Astrocyte (in vitro differentiated cells and primary cell): Measurements from ENCODE around the gene COG4. TPM values are rescaled to one million over a fixed set of nuclear protein-coding genes. Genes with fewer than 3 reads are reported as not detected.

Experiments used
- DNase-seq: peaks from one replicate; pipeline ENCODE4 v3.0.0-alpha.2; 2010; ENCODE audit warnings: low read depth
- FAIRE-seq: peaks from 2 replicates; lab custom pipeline; 2011; peaks lifted over from hg19 to GRCh38; lab: Jason Lieb, UNC
- H2AFZ ChIP-seq: 2 replicates; pipeline ENCODE4 v1.6.0; 2012; ENCODE audit warnings: low read depth, low read length, inconsistent platforms
- H3K27ac ChIP-seq: 2 replicates; pipeline ENCODE4 v1.5.1; 2011; ENCODE audit warnings: low read depth, low read length, inconsistent platforms
- H3K27me3 ChIP-seq: 2 replicates; pipeline ENCODE4 v1.6.0; 2011; ENCODE audit warnings: low read length, inconsistent platforms; ENCODE audit not compliant: insufficient read depth
- H3K36me3 ChIP-seq: 2 replicates; pipeline ENCODE4 v1.5.1; 2011; ENCODE audit warnings: low read length, inconsistent platforms; ENCODE audit not compliant: insufficient read depth
- H3K4me1 ChIP-seq: 2 replicates; pipeline ENCODE4 v1.5.1; 2011; ENCODE audit warnings: low read length, inconsistent platforms; ENCODE audit not compliant: insufficient read depth
- H3K4me2 ChIP-seq: 2 replicates; pipeline ENCODE4 v1.6.0; 2012; ENCODE audit warnings: low read length, inconsistent platforms
- H3K4me3 ChIP-seq: 2 replicates; pipeline ENCODE4 v1.5.1; 2011; ENCODE audit warnings: low read depth, mild to moderate bottlenecking, low read length, inconsistent platforms; ENCODE audit not compliant: insufficient read depth
- H3K79me2 ChIP-seq: 2 replicates; pipeline ENCODE4 v1.6.0; 2012; ENCODE audit warnings: mild to moderate bottlenecking, low read length, inconsistent platforms; ENCODE audit not compliant: insufficient read depth
- H3K9ac ChIP-seq: 2 replicates; pipeline ENCODE4 v1.6.0; 2012; ENCODE audit warnings: mild to moderate bottlenecking, low read length, inconsistent platforms
- H3K9me3 ChIP-seq: 2 replicates; pipeline ENCODE4 v1.5.1; 2012; ENCODE audit warnings: low read depth, mild to moderate bottlenecking, low read length, inconsistent platforms; ENCODE audit not compliant: insufficient read depth
- H4K20me1 ChIP-seq: 2 replicates; pipeline ENCODE4 v1.6.0; 2012; ENCODE audit warnings: low read length, inconsistent platforms; ENCODE audit not compliant: insufficient read depth
- H3K27ac Mint-ChIP-seq: one replicate; pipeline ENCODE4 v1.8.0; 2021; ENCODE audit warnings: mild to moderate bottlenecking, mixed read lengths; ENCODE audit not compliant: unreplicated experiment
- H3K27me3 Mint-ChIP-seq: one replicate; pipeline ENCODE4 v1.8.0; 2021; ENCODE audit warnings: low read depth, mixed read lengths; ENCODE audit not compliant: unreplicated experiment
- H3K36me3 Mint-ChIP-seq: one replicate; pipeline ENCODE4 v1.8.0; 2021; ENCODE audit warnings: low read depth, mixed read lengths; ENCODE audit not compliant: unreplicated experiment
- H3K4me1 Mint-ChIP-seq: one replicate; pipeline ENCODE4 v1.8.0; 2021; ENCODE audit warnings: low read depth, mixed read lengths; ENCODE audit not compliant: unreplicated experiment
- H3K4me3 Mint-ChIP-seq: one replicate; pipeline ENCODE4 v1.8.0; 2021; ENCODE audit warnings: mild to moderate bottlenecking, moderate library complexity, mixed read lengths; ENCODE audit not compliant: unreplicated experiment
- H3K9me3 Mint-ChIP-seq: one replicate; pipeline ENCODE4 v1.8.0; 2021; ENCODE audit warnings: mild to moderate bottlenecking, mixed read lengths; ENCODE audit not compliant: unreplicated experiment
- EZH2 ChIP-seq: IDR thresholded peaks from 2 replicates; pipeline ENCODE4 v1.6.1; 2012; ENCODE audit warnings: mild to moderate bottlenecking, low read length, inconsistent platforms; ENCODE audit not compliant: insufficient read depth
- total RNA-seq: library from RNA; stranded (reverse); gene quantifications from 2 replicates; pipeline ENCODE4 v1.2.1, GENCODE V29; 2021
- TF ChIP-seq, protein P1 (sequence below): IDR thresholded peaks from 2 replicates; pipeline ENCODE4 v1.5.1; 2011; ENCODE audit warnings: low read depth, mild to moderate bottlenecking, inconsistent platforms, low read length, moderate library complexity; ENCODE audit not compliant: insufficient read depth

COG4 gene
- total RNA-seq, 1 donor from 2014 or later: 42.6 TPM

GRCh38 chr16:70430667-70431536, 92.5 kb downstream of the COG4 start:
- Histone ChIP-seq H3K27ac (no peak overlapping the region), H3K36me3 (no peaks in the 10 kb centered on the region), H3K4me3 (no peak overlapping the region), H3K9me3 (no peaks in the 10 kb centered on the region), H3K4me2 (peak overlapping the region; percentile 68), H3K27me3 (no peaks in the 10 kb centered on the region), H3K79me2 (peaks cover 90% of the 10 kb centered on the region), H2AFZ (no peak overlapping the region), H3K4me1 (peaks cover 52% of the 10 kb centered on the region), H4K20me1 (peaks cover 60% of the 10 kb centered on the region), H3K9ac (peak overlapping the region; percentile 29)
- no peak for FAIRE-seq
- H3K9me3 Mint-ChIP-seq: no peaks in the 10 kb centered on the region
- peak overlapping the region; percentile 89 for H3K27ac Mint-ChIP-seq
- H3K36me3 Mint-ChIP-seq: peaks cover 11% of the 10 kb centered on the region
- no peak for DNase-seq
- TF ChIP-seq, protein P1, sequence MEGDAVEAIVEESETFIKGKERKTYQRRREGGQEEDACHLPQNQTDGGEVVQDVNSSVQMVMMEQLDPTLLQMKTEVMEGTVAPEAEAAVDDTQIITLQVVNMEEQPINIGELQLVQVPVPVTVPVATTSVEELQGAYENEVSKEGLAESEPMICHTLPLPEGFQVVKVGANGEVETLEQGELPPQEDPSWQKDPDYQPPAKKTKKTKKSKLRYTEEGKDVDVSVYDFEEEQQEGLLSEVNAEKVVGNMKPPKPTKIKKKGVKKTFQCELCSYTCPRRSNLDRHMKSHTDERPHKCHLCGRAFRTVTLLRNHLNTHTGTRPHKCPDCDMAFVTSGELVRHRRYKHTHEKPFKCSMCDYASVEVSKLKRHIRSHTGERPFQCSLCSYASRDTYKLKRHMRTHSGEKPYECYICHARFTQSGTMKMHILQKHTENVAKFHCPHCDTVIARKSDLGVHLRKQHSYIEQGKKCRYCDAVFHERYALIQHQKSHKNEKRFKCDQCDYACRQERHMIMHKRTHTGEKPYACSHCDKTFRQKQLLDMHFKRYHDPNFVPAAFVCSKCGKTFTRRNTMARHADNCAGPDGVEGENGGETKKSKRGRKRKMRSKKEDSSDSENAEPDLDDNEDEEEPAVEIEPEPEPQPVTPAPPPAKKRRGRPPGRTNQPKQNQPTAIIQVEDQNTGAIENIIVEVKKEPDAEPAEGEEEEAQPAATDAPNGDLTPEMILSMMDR: no peak
- no peak for TF ChIP-seq EZH2
- H3K4me1 Mint-ChIP-seq: peaks cover 69% of the 10 kb centered on the region
- H3K4me3 Mint-ChIP-seq: peak overlapping the region; percentile 54
- no peaks in the 10 kb centered on the region for H3K27me3 Mint-ChIP-seq

Other genes with a start within 250 kb of the COG4 start
- 157 and 167 TPM in 2 replicates for gene AARS1, start 234.0 kb downstream of the COG4 start, total RNA-seq
- gene DDX19B, start 224.4 kb downstream of the COG4 start, total RNA-seq: 25.3 and 25.7 TPM in 2 replicates
- gene DDX19A, start 176.7 kb downstream of the COG4 start, total RNA-seq: 40.0 and 41.2 TPM in 2 replicates
- 108 and 130 TPM in 2 replicates for gene ST3GAL2, start 84.5 kb downstream of the COG4 start, total RNA-seq
- gene FCSK, start 69.0 kb downstream of the COG4 start, total RNA-seq: 9.7 and 12.0 TPM in 2 replicates
- gene SF3B3, start 262 bp upstream of the COG4 start, total RNA-seq: 174 and 179 TPM in 2 replicates
- 0.34 and 0.38 TPM in 2 replicates for gene IL34, start 123.0 kb upstream of the COG4 start, total RNA-seq
- 31.3 and 38.3 TPM in 2 replicates for gene MTSS2, start 162.5 kb upstream of the COG4 start, total RNA-seq